GM23338 (cell line): ENCODE data around the gene CD58.

Experiments
- CREB1 ChIP-seq: fragments of 250-450 bp; sonication (Bioruptor Pico); IDR thresholded peaks from 2 replicates; pipeline ENCODE4 v1.5.0; 2020; ENCODE audit warnings: low read depth, mild to moderate bottlenecking, moderate library complexity
- EZH2 ChIP-seq: fragments of 200-600 bp; sonication (generic); IDR thresholded peaks from one replicate; pipeline ENCODE4 v1.8.0; 2017; ENCODE audit warnings: antibody characterized with exemption, mild to moderate bottlenecking, low read depth; ENCODE audit not compliant: unreplicated experiment
- EZH2phosphoT487 ChIP-seq: fragments of 200-600 bp; sonication (generic); IDR thresholded peaks from one replicate; pipeline ENCODE4 v1.8.1; 2018; ENCODE audit warnings: antibody characterized with exemption; ENCODE audit not compliant: unreplicated experiment
- JUNB ChIP-seq: IDR thresholded peaks from one replicate; pipeline ENCODE4 v1.6.1; 2016; ENCODE audit warnings: antibody characterized with exemption; ENCODE audit not compliant: unreplicated experiment
- NANOG ChIP-seq: IDR thresholded peaks from 2 replicates; pipeline ENCODE4 v1.6.1; 2016; ENCODE audit warnings: antibody characterized with exemption, borderline replicate concordance
- POLR2AphosphoS5 ChIP-seq: IDR thresholded peaks from 2 replicates; pipeline ENCODE4 v1.6.1; 2016; ENCODE audit warnings: antibody characterized with exemption, low read depth
- REST ChIP-seq: IDR thresholded peaks from one replicate; pipeline ENCODE4 v1.6.1; 2018; ENCODE audit warnings: antibody characterized with exemption; ENCODE audit not compliant: unreplicated experiment
- STAT1 ChIP-seq: IDR thresholded peaks from one replicate; pipeline ENCODE4 v1.6.1; 2016; ENCODE audit warnings: antibody characterized with exemption; ENCODE audit not compliant: unreplicated experiment
- ZNF114 ChIP-seq: fragments of 250-450 bp; sonication (Bioruptor Pico); IDR thresholded peaks from 2 replicates; pipeline ENCODE4 v1.5.0; 2020; ENCODE audit warnings: mild to moderate bottlenecking, moderate library complexity
- TF ChIP-seq, protein P1 (sequence below), 2 experiments: fragments of 200-600 bp in 1 of 2; sonication (generic) in 1 of 2; conservative IDR thresholded peaks; 2 replicates each; pipeline versions ENCODE4 v1.5.1 to v1.6.1; 2016 to 2017; ENCODE audit warnings: antibody characterized with exemption in 2 of 2, low read depth in 2 of 2, mild to moderate bottlenecking in 2 of 2, moderate library complexity in 1 of 2
- TF ChIP-seq, protein P2 (sequence below): IDR thresholded peaks from 2 replicates; pipeline ENCODE4 v1.6.1; 2016; ENCODE audit warnings: antibody characterized with exemption

- TF ChIP-seq POLR2AphosphoS5 (no peak), REST (no peak), EZH2 (no peak), JUNB (no peak), CREB1 (no peak), EZH2phosphoT487 (no peak), STAT1 (no peak), ZNF114 (CRISPR knock-in tag) (no peak), NANOG (no peak)
- TF ChIP-seq, protein P1, sequence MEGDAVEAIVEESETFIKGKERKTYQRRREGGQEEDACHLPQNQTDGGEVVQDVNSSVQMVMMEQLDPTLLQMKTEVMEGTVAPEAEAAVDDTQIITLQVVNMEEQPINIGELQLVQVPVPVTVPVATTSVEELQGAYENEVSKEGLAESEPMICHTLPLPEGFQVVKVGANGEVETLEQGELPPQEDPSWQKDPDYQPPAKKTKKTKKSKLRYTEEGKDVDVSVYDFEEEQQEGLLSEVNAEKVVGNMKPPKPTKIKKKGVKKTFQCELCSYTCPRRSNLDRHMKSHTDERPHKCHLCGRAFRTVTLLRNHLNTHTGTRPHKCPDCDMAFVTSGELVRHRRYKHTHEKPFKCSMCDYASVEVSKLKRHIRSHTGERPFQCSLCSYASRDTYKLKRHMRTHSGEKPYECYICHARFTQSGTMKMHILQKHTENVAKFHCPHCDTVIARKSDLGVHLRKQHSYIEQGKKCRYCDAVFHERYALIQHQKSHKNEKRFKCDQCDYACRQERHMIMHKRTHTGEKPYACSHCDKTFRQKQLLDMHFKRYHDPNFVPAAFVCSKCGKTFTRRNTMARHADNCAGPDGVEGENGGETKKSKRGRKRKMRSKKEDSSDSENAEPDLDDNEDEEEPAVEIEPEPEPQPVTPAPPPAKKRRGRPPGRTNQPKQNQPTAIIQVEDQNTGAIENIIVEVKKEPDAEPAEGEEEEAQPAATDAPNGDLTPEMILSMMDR (conservative IDR thresholded peaks at IDR 0.05; ENCODE audit: low read depth in 2 of 2) = no peak
- TF ChIP-seq, protein P2, sequence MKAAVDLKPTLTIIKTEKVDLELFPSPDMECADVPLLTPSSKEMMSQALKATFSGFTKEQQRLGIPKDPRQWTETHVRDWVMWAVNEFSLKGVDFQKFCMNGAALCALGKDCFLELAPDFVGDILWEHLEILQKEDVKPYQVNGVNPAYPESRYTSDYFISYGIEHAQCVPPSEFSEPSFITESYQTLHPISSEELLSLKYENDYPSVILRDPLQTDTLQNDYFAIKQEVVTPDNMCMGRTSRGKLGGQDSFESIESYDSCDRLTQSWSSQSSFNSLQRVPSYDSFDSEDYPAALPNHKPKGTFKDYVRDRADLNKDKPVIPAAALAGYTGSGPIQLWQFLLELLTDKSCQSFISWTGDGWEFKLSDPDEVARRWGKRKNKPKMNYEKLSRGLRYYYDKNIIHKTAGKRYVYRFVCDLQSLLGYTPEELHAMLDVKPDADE = no peak
Observed at GRCh38 chr1:116558571-116558970, 12.3 kb downstream of the CD58 start.
